Measurements from ENCODE around the gene HTR4. TPM values are rescaled to one million over a fixed set of nuclear protein-coding genes. Genes with fewer than 3 reads are reported as not detected.

HTR4 gene
- polyA plus RNA-seq, 1 experiment: not detected

- ChIA-PET POLR2A (no interaction called here), CTCF (interaction anchor here (0.8 to 2.4 kb wide), 3 partner anchors 9 to 243 kb away, joined by 3 to 6 read pairs (median 3); no protein-coding TSS in a partner anchor)
- H3K27ac ChIP-seq (ENCODE audit: low read depth, low read length): no peak overlapping the region
- H3K9me3 ChIP-seq (ENCODE audit: control insufficient read depth, insufficient read depth, low read length): no peaks in the 10 kb centered on the region
- TF ChIP-seq CTCF (IDR thresholded peaks at IDR 0.05; ENCODE audit: low read depth, low read length): peak; percentile 36; the same call in 1 of the 2 replicates
- H3K27me3 ChIP-seq (ENCODE audit: control insufficient read depth, insufficient read depth, low read length): no peaks in the 10 kb centered on the region
- no peak for DNase-seq (ENCODE audit: low read depth, low spot score)
- H3K4me3 ChIP-seq (ENCODE audit: low read depth, low read length): no peak overlapping the region
These were observed 33.1 kb upstream of the HTR4 start for GRCh38 chr5:148687427-148687826.

- Histone ChIP-seq H3K4me3 (ENCODE audit: low read depth, low read length) (no peak overlapping the region), H3K27ac (ENCODE audit: low read depth, low read length) (no peak overlapping the region), H3K9me3 (ENCODE audit: control insufficient read depth, insufficient read depth, low read length) (no peaks in the 10 kb centered on the region), H3K27me3 (ENCODE audit: control insufficient read depth, insufficient read depth, low read length) (no peaks in the 10 kb centered on the region)
- POLR2A ChIA-PET: no interaction called here
- TF ChIP-seq CTCF (IDR thresholded peaks at IDR 0.05; ENCODE audit: low read depth, low read length): no peak
- CTCF ChIA-PET: interaction anchor here (0.8 to 2.4 kb wide), 3 partner anchors 10 to 243 kb away, joined by 3 to 6 read pairs (median 3); no protein-coding TSS in a partner anchor
- DNase-seq (ENCODE audit: low read depth, low spot score): no peak
These were observed 32.3 kb upstream of the HTR4 start for GRCh38 chr5:148686660-148687059.

GRCh38 chr5:148685520-148686134 is 31.3 kb upstream of the HTR4 start:
- no peak for DNase-seq (ENCODE audit: low read depth, low spot score)
- CTCF ChIA-PET: no interaction called here

GRCh38 chr5:148684528-148684927 is 30.2 kb upstream of the HTR4 start:
- Histone ChIP-seq H3K4me3 (ENCODE audit: low read depth, low read length) (no peak overlapping the region), H3K27me3 (ENCODE audit: control insufficient read depth, insufficient read depth, low read length) (no peaks in the 10 kb centered on the region), H3K9me3 (ENCODE audit: control insufficient read depth, insufficient read depth, low read length) (no peaks in the 10 kb centered on the region), H3K27ac (ENCODE audit: low read depth, low read length) (no peak overlapping the region)
- no peak for DNase-seq (ENCODE audit: low read depth, low spot score)
- ChIA-PET POLR2A (no interaction called here), CTCF (no interaction called here)
- TF ChIP-seq CTCF (IDR thresholded peaks at IDR 0.05; ENCODE audit: low read depth, low read length): no peak

More at GRCh38 chr5:148685520-148686134, 31.3 kb upstream of the HTR4 start:
- POLR2A ChIA-PET: no interaction called here
- Histone ChIP-seq H3K9me3 (ENCODE audit: control insufficient read depth, insufficient read depth, low read length) (no peaks in the 10 kb centered on the region), H3K4me3 (ENCODE audit: low read depth, low read length) (no peak overlapping the region), H3K27ac (ENCODE audit: low read depth, low read length) (no peak overlapping the region), H3K27me3 (ENCODE audit: control insufficient read depth, insufficient read depth, low read length) (no peaks in the 10 kb centered on the region)
- no peak for TF ChIP-seq CTCF (IDR thresholded peaks at IDR 0.05; ENCODE audit: low read depth, low read length)

- POLR2A ChIA-PET: no interaction called here
- no peak for DNase-seq (ENCODE audit: low read depth, low spot score)
- CTCF ChIA-PET: interaction anchor here (1.6 kb wide), 1 partner anchor 47 kb away, joined by 5 read pairs; no protein-coding TSS in a partner anchor
- no peak overlapping the region for H3K4me3 ChIP-seq (ENCODE audit: low read depth, low read length)
- H3K27me3 ChIP-seq (ENCODE audit: control insufficient read depth, insufficient read depth, low read length): no peaks in the 10 kb centered on the region
- no peak overlapping the region for H3K27ac ChIP-seq (ENCODE audit: low read depth, low read length)
- H3K9me3 ChIP-seq (ENCODE audit: control insufficient read depth, insufficient read depth, low read length): no peaks in the 10 kb centered on the region
- TF ChIP-seq CTCF (IDR thresholded peaks at IDR 0.05; ENCODE audit: low read depth, low read length): no peak
These were observed 29.3 kb upstream of the HTR4 start for GRCh38 chr5:148683651-148684050.
